Stimulated activated CD4-positive, alpha-beta T cell treated with anti-CD3 and anti-CD28 coated beads, Interleukin-4, amount 100 ng/mL, for 48 hours (primary cell): ENCODE measurements around the gene PTPRR.

Source experiments
- DNase-seq, 2 donors: peaks; one replicate each; pipeline ENCODE4 v3.0.0-alpha.2; 2020; ENCODE audit warnings: low read depth in 2 of 2

PTPRR gene

DNA sequence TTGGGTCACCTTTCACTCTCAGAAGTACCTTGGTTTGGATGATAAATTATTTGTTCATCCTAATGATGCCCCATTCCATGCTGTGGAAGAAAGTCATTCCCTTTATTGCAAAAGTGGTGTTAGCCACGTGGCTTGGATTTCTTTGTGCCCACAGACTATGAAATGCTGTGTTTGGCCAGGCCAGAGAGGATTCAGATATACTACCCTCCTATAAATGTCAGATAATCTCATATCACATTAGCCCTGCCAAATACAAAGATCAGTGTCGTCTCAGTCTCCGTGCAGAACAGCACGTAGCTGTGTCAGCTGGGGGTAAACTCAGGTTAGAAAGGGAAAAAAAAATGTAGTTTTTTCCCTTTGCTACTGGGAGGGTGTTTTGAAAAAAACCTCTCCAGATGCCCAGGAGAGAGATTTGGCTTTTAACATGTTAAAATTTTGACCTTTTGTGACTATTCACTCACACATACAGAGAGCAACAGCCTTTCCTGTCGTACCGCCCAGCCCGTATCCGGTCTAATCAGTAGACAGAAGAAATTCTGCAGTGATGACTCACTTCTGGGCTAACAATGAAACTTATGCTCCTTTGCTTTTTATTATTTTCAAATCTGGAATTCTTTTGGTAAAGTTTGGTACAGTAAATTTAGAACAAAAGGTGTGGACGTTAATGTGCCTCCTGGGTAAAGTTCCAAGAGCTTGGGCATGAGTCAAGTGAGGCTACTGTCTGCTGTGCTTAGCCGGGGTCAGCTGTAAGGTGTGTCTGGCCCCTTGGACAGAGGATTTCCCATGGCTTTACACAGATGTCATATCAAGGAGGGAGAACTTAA, 274.8 kb downstream of the PTPRR start:
- no peak for DNase-seq

- DNase-seq: no peak
Measured at GRCh38 chr12:70644861-70645260, 275.7 kb downstream of the PTPRR start.

GRCh38 chr12:70643939-70644338, 276.6 kb downstream of the PTPRR start:
- no peak for DNase-seq

DNA sequence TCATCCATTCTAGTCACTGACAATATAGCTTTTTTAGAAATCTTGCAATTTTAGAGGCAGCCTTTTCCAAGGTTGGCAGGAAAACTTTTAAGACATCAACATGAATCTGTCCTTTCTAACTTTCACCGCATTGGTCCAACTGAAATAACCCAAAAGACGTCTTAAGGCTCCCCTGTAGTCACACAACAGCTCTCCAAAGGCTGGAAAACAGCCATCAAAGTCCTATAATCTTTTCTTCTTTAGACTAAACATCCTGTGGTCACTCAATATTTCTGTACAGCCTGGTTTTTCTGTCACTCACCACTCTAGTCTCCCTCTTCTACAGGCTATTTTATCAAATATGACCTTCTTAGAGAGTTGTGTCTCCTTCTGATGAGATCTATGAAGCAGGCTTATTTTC, 278.8 kb downstream of the PTPRR start:
- no peak for DNase-seq

DNA sequence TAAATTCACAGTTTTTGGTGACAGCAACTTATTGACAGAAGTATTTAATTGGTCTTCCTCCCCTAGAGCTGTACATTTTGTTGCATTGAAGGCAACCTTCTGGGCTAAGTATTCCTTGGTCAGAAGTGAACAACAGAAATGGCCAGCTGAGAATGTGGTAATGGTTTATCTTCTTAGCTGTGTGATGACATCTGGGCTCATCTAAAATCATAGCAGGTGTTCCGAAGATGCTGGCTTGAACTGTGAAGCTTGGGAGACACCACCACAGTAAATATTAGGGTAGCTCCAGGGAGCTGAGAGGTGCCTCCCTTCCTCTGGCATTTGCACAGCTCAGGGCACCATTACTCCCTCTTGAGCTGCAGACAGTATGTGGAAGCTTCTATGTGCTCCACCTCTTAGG, 279.6 kb downstream of the PTPRR start:
- DNase-seq: no peak

DNA sequence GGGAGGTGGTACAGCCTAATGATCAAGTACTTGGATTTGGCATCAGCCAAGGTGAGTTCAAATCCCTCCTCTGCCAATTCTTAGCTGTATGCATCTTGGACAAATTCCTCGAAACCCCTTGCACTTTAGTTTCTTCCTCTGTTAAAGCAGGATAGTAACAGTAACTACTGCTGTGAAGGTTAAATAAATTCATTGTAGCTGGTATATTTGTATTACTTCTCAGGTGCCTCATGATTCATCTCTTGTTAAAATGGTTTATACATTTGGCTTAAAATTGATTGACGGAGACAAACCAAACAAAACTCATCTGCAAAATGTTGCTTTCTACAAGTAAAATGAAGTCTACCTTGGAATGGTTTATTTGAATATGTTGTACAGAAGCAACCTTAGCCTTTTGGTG, 281.0 kb downstream of the PTPRR start:
- DNase-seq: no peak

DNA sequence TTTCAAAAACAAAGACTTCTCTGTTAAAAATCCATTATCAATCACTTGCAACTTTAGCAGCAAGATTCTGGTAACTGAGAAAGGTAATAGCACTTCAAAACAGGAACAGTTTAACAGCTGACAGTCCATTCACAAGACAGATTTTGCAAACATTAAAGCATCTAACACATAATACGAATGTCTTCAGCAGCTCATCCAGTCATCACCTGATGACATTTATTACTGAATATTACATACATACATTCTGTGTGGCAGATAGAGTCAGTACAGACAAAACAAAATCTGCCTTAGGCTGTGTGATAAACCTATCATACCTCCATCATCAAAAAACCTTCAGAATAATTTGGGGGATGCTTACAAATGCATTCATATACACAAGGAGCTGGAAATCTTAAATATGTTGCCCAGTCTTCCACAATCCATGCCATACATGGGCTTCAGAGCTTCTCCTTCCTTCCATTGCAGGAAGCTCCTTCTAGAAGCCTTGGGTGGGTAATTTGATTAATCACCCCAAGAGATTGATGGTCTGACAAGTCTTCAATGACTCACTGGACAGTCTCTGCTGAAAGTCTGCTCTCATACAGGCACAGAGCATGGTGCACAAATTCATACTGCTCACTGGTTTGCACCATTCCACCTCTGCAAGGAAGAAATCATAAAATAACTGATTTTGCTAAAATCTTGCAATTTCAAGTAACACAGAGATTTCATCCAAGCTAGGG, 281.7 kb downstream of the PTPRR start:
- DNase-seq: no peak

GRCh38 chr12:70637303-70638085, 283.0 kb downstream of the PTPRR start, which contains the start of gene PTPRB:
PTPRB (minus strand) TSS chr12:70637429; CDS start chr12:70637395, 34 bp downstream.
- DNase-seq: no peak

DNA sequence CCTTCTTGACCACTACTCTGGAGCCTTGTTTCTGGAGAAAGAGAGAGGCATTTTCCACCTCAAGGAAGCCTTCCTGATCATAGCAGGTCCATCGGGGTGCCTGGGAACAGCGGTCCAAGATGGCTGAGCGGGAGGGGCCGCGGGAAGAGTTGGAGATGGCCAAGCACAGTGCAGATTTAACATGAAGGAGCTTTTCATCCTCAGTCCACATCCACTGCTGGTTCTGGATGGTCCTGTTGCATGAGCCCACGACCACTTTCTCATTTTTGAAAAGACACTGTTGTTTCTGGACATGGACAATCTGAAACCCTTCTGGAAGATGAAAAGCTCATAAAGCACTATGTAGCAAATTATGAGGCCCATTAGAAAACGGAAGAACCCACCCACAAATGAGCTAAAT, 284.8 kb downstream of the PTPRR start:
- DNase-seq: no peak

DNA sequence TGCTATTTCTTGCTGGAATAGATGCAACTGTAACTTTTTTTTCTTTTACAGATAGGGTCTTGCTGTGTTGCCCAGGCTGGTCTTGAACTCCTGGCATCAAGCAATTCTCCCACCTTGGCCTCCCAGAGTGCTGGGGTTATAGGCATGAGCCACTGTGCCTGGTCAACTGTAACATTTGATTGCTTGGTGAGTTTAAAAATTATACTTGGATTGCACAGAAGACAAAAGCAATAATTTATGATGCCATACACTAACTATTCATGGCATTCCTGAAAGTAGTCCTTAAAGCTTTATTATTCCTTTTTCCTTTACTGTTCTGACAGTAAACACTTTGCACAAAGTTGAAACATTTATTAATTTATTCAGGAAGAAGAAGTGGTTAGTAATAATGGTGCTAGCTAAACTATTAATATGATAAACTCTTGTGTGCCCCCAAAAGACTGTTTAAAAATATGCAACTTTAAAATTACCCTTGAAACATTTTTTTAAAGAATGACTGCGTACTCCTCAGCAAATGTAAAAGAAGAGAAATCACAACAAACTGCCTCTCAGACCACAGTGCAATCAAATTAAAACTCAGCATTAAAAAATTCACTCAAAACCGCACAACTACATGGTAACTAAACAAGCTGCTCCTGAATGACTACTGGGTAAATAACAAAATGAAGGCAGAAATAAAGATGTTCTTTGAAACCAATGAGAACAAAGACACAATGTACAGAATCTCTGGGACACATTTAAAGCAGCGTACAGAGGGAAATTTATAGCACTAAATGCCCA, 291.6 kb downstream of the PTPRR start:
- DNase-seq: no peak

DNA sequence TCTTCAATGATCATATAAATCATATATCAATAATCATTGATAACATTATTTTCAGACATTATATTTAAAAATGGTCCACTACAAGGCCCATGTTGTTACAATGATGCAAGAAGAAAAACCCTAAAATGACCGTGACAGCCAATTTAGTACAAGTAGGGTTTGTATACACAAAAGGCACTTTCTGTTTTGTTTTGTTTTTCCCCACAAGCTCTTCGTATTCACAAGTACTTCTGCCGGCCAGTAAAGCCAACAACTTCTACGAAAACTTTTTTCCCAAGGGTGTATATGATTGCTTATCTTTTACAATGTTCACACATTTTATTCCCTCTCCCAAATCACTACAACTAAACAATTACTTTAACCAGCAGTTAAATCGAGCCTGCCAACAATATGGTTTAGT, 292.9 kb downstream of the PTPRR start:
- DNase-seq: no peak

DNA sequence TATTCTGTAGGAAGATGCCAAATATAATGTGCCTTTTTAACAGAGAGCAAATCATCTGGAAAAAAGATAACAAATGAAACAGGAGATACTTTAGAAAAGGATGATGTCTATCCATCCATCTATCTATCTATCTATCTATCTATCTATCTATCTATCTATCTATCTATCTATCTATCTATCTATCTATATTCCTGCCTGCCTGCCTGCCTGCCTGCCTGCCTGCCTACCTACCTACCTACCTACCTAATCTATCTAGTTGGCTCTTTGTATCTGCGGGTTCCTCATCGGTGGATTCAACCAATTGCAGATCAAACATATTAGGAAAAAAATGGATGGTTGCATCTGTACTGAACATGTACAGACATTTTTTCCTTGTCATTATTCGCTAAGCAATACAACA, 294.4 kb downstream of the PTPRR start:
- DNase-seq: no peak

GRCh38 chr12:70619471-70620152, 300.9 kb downstream of the PTPRR start:
- DNase-seq: no peak

GRCh38 chr12:70618371-70618770, 302.2 kb downstream of the PTPRR start:
- no peak for DNase-seq

- no peak for DNase-seq
Measured at GRCh38 chr12:70617450-70617849, 303.1 kb downstream of the PTPRR start.

DNA sequence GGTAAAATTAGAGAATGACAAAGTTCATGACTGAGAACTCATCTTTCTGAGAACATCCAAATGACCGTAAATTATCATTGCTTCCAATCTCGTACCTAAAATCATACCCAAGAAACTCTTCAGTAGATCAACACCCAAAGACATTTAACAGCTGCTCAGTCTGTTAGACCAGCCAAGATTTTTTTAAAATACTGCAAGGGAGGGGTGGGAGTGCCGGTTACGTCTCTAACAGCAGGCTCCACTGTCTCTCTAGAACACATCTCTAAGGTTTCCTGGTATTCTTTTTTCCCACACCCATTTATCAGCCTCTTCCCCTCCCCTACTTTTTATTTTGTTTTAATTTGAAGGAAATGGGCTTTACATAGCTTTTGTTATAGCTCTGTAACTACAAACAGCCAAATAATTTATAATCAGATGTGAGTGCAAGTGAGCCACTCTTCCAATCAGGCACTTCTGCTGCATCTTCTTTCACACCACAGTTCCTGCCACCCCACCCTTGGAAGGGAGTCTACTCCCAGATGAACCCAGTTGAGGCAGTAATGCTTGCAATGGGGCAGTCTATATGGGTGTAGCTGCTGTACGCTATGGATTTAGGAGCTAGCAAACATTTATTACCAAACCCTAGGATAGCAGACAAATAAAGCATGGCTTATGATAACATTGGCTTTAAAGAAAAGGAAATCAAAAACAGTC, 305.2 kb downstream of the PTPRR start:
- DNase-seq: no peak

DNA sequence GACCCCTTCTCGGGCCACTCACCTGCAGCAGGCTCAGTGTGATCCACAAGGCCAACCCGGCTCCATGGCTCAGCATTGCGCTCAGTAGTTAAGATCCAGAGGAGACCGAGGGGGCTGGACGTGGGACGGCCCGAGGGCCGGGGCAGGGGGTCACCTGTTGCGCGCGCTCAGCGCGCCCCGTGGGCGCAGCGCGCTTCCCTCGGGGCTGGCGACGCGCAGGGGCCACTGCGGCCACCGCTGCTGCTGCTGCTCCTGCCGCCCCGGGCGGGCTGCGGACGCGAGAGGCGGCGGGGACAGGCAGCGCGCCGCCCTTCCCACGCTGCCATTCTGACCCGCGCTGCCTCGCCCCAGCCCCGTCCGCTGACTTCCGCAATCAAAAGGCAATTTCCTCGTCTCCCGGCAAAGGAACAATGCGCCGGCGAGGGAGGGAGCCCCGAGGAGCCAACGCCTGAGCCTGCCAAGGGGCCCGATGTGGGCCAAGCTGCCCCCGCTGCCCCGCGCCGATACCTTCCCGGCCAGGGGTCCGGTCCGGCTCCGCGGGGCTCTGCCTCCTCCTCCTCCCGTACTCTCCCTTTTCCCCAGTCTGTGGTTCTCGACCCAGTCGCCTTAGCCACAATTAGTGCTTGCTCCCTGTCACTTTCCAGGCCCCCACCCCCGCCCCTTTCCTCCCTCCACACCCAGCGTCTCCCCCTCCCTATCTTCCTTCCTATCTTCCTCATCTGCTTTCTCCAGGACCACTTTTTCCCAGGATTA, 310.6 kb downstream of the PTPRR start:
- no peak for DNase-seq

DNA sequence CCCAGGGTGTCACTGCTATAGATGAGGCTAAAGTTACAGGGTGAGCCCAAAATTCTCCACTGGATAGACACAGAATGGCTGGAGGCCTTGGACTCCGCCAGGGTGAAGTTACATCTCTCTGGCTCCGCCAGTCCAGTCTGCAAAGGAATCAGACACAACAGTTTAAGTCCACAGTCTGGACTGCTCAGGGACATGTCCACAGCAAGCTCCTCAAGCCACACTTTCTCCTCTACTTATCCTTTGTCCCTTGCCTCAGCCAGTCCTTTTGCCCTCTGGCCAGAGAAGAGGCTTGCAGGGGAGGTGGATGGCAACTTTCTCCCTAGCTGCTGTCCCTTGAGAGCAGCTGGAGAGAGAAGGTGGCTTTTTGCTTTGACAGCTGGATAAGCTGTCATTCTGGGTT, 311.3 kb downstream of the PTPRR start:
- no peak for DNase-seq

- DNase-seq: no peak
Measured at GRCh38 chr12:70608184-70608583, 312.4 kb downstream of the PTPRR start.

DNA sequence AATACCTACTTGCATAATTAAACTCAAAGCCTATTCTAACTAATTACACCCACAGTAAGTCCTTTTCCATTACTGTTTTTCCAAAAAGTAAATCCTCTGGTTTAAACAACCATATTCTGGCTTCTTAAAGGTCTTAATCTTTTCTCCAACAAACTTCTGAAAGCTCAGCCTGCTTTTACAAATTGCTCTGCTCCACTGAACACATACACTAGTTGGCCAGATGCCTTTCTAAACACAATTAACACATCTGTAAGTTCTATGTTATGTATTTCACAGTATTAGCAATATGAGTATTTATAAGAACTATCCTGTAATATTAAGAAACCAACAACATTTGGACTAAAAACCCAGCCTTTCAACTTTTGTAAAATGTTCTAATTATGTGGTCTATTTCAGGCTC, 313.4 kb downstream of the PTPRR start:
- no peak for DNase-seq
